T follicular helper cell (primary cell): Measurements from ENCODE around the gene SP1.
A peak's percentile ranks its signal among the peaks of the same experiment; 100 is the strongest.
"Not testable (repeated sequence)": the region's sequence is repeated elsewhere in the genome, so short reads cannot be mapped to it uniquely, and the experiment has no call there.

Source experiments
- DNase-seq: peaks from one replicate; pipeline ENCODE4 v3.0.0-alpha.2; 2020; ENCODE audit warnings: low read depth
- total RNA-seq, 2 experiments: gene quantifications; one replicate each; lab custom pipeline; 2026; lab: John Stamatoyannopoulos, UW

Gene SP1
- 198 to 302 reads per million in 2 experiments for total RNA-seq

GRCh38 chr12:53380104-53380793 lies at the start of gene SP1:
Gene SP1, plus strand, starts transcription at chr12:53380176. Its CDS starts 116 bp downstream, at chr12:53380292.
- peak; percentile 79 for DNase-seq

- no peak for DNase-seq
These were observed 49.3 kb upstream of the SP1 start for GRCh38 chr12:53330671-53331070.

- not testable (repeated sequence) for DNase-seq
These were observed 47.6 kb upstream of the SP1 start for GRCh38 chr12:53332339-53332738.

DNA sequence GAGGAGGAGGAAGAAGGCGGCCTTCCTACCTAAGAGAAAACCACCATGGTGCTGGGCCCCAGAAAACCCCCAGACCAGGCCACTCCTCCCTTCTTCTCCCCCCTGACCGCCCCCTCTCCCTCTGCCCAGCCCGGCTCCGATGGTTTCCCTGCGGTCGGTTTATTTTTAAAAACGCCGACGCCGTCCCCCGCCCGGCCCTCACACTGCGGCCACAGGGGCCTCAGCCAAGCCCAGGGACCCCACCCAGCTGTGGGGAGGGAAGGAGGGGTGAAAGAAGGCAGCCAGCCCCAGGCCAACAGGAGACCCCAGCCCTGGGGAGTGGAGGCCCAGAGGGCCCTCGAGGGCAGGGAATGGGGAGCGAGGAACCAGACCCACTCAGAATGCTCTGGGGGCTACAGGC lies 47.2 kb upstream of the SP1 start:
- DNase-seq, result no peak

GRCh38 chr12:53333289-53333688 lies 46.7 kb upstream of the SP1 start:
- no peak for DNase-seq

GRCh38 chr12:53333845-53334244 lies 46.1 kb upstream of the SP1 start:
- DNase-seq, result no peak

GRCh38 chr12:53334822-53335221 lies 45.2 kb upstream of the SP1 start:
- DNase-seq, result no peak

- no peak for DNase-seq
These were observed 43.7 kb upstream of the SP1 start, which contains the start of gene SP7 for GRCh38 chr12:53336181-53336681. Gene SP7, minus strand, starts transcription at chr12:53336354. Its CDS starts 708 bp downstream, at chr12:53335646.

GRCh38 chr12:53338017-53338416 lies 42.0 kb upstream of the SP1 start:
- DNase-seq, result no peak

- no peak for DNase-seq
These were observed 41.1 kb upstream of the SP1 start for GRCh38 chr12:53338916-53339315.

GRCh38 chr12:53340398-53340797 lies 39.6 kb upstream of the SP1 start:
- no peak for DNase-seq

GRCh38 chr12:53343449-53343848 lies 36.5 kb upstream of the SP1 start:
- DNase-seq, result no peak

DNA sequence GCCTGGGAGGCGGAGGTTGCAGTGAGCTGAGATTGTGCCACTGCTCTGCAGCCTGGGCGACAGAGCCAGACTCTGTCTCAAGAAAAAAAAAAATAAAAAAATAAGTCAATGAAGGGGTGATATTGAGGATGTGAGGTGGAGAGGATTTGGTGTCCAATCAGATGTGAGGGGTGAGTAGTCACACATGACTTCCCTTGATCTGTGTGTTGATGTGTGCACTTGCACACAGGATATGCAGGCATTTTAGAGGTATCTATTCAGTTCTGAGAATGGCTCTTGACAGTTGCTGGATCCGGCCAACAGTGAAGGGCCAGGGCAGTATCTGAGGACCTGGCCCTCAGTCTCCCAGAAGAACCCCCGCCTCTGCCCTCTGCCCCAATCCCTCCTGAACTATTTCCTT lies 36.0 kb upstream of the SP1 start:
- DNase-seq, result no peak

- DNase-seq, result no peak
These were observed 35.5 kb upstream of the SP1 start for GRCh38 chr12:53344487-53344823.

- DNase-seq, result peak; percentile 52
These were observed 35.0 kb upstream of the SP1 start for GRCh38 chr12:53344824-53345485.

- DNase-seq, result no peak
These were observed 34.3 kb upstream of the SP1 start for GRCh38 chr12:53345486-53346188.

DNA sequence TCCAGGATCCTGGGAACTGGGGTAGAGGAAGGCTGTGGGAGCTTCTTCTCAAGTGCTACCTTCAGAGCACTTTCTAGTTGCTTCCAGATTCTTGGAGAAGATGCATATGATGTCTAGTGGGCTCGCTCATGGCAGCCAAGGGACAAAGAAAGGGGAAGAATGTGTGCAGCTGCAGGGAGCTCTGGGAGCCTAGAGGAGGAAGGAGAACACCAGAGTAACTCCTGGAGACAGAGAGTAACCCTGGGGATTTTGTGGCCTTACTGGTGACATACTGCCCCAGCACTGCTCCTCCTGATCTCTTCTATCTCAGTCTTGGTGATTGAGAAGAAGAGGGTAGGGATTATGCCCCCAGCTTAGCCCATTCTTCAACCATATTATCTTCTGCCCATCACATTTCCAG lies 33.5 kb upstream of the SP1 start:
- DNase-seq, result no peak

DNA sequence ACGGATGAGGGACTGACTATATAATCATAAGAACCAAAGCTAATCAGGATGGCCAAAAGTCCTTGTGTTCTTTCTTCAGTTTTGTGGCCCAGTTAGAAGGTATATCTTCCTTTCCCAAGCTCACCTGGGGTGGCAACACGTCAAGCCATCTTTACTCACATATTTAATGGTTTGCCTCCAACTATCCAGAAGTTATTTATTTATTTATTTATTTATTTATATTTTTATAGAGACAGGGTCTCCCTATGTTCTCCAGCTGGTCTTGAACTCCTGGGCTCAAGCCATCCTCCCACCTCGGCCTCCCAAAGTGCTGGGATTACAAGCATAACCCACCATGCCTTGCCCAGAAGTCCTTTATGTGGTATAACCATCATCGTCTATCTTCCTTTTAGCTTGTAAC lies 32.1 kb upstream of the SP1 start:
- no peak for DNase-seq

DNA sequence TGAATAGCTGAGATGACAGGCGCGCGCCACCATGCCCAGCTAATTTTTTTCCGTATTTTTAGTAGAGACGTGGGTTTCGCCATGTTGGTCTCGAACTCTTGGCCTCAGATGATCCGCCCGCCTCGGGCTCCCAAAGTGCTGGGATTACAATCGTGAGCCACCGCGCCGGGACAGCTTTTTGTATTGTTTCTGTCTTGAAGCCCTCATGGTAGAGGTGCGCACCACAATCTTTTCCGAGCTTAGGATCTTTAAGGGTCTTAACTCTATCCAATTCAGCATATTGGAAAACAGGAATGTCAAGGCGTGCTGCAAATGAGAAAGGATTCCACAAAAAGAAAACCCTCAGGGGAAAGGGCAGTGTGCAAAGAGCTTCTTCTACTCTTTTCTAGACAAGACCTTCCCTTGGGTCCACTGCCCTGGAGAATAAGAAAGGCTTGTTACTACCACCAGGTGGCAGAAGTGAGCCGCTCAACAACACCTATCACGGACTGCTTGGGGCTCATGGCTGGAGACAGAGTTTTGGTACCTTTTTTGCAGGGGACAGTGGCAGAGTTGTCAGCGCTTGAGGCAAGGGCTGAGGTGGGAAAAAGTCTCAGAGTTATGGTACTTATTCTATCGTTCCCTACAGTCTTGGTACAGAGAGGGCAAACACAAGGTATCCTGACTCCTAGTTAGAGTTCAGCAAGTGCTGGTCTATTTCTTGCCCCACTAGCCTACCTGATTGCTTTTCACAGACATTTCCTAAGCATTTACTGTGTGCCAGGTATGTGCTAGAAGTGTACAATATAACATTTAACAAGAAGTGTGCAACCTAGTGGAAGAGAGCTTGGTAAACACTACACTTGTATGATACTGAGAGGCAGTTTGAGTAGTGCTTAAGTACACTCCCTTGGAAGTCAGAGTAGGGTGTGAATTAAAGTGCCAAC lies 27.4 kb upstream of the SP1 start:
- DNase-seq, result peak; percentile 75

DNA sequence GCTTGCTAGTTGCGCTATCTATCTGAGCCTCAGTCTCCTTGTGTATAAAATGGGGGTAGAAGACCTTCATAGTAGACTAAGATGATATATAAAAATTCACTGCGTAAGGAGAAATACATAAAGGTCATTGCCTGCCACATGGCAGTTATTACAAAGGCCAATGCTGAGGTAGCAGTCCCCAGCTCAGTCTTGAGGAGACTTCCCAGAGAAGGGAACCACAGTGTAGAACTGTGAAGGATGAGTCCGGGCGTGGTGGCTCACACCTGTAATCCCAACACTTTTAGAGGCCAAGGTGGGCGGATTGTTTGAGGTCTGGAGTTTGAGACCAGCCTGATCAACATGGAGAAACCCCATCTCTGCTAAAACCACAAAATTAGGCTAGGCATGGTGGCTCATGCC lies 26.7 kb upstream of the SP1 start:
- no peak for DNase-seq

DNA sequence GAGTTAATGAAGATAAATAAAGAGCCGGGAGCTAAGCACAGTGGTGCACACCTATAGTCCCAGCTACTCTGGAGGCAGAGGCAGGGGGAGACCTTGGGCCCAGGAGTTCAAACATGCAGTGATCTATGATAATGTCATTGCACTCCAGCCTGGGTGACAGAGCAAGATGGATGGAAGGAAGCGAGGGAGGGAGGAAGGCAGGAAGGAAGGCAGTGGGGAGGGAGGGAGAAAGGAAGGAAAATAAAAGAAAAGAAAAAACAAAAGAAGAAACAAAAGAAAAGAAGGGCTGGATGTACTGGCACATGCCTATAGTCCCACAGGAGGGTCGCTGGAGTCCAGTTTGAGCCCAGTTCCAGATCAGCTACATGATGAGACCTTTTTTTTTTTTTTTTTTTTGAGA lies 24.9 kb upstream of the SP1 start:
- no peak for DNase-seq
